Measurements from ENCODE around the gene A1BG. TPM values are rescaled to one million over a fixed set of nuclear protein-coding genes. Genes with fewer than 3 reads are reported as not detected.

The A1BG gene
- total and polyA plus RNA-seq, 2 of the 13 experiments (the other 11 are each of a cell fraction or from before 2014, with no cell fraction given) = 14.7 to 41.4 TPM

DNA sequence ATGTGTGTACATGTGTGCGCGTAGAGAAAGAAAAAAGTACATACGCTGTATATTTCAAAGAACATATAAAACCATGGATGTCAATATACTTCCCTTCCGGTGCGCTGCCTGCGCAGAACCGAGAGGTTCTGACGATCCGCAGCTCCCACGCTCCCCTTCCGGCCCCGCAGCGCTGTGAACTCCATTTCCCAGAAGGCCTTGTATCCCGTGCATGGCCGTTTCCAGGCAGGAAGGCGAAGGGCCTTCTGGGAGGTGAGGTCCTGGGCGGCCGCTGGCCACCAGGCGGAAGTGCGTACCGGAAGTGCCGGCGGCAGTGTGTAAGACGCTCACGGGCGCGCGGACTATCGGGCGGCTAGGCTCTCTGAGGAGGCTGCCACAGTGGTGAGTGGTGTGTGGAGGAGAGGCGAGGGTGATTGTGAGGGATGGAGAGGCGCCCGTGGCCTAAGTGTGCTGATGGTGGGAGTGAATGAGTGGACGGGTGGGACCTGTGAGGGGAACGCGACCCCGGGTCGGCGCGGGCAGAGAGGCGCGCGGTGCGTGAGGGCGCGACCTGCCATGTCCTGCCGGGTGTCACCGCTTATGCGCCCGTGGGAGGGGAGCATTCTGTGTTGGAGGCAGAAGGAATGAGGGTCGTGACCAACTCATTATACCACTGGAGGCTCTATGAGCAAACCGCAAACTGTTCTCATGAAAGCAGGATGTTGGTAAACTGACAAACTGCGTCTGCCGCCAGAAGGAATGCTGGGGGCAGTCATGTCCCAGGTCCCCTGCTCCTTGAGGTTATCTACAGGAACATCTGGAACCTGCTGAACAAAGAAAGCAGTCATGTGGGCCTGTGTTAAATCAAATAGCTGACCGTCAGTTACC is 48.0 kb downstream of the A1BG start, which contains the start of gene ERVK3-1 (continued):
- TF ChIP-seq, protein P1, sequence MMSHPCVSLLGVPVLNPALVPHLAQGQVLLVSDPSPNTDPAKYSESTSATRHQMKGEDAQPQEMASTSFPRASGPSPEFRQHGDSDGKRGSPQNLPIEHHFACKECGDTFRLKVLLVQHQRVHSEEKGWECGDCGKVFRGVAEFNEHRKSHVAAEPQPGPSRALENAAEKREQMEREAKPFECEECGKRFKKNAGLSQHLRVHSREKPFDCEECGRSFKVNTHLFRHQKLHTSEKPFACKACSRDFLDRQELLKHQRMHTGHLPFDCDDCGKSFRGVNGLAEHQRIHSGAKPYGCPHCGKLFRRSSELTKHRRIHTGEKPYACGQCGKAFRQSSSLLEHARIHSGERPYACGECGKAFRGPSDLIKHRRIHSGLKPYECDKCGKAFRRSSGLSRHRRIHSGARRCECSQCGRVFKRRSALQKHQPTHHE (CRISPR knock-in tag; IDR thresholded peaks at IDR 0.05; ENCODE audit: borderline replicate concordance) = no peak
- TF ChIP-seq TBX3 (IDR thresholded peaks at IDR 0.05; ENCODE audit: borderline replicate concordance) (no peak), MTA3 (CRISPR knock-in tag; IDR thresholded peaks at IDR 0.05) (no peak), ZNF614 (CRISPR knock-in tag; IDR thresholded peaks at IDR 0.05; ENCODE audit: borderline replicate concordance) (peak; percentile 61; the same call in 1 of the 2 replicates), ZNF678 (CRISPR knock-in tag; IDR thresholded peaks at IDR 0.05) (no peak), ZBTB8A (CRISPR knock-in tag; IDR thresholded peaks at IDR 0.05; ENCODE audit: borderline replicate concordance, low read depth) (no peak), ZMAT3 (CRISPR knock-in tag; conservative IDR thresholded peaks at IDR 0.05) (no peak), YY1 (IDR thresholded peaks at IDR 0.05; ENCODE audit: insufficient read depth, insufficient replicate concordance, low read depth, low read length) (peak; percentile 86), GATAD1 (CRISPR knock-in tag; IDR thresholded peaks at IDR 0.05) (peak; percentile 95), HDAC6 (IDR thresholded peaks at IDR 0.05; ENCODE audit: low read depth, low read length) (no peak), PHF8 (CRISPR knock-in tag; IDR thresholded peaks at IDR 0.05) (peak; percentile 92), NFIB (CRISPR knock-in tag; IDR thresholded peaks at IDR 0.05; ENCODE audit: borderline replicate concordance) (no peak), ZNF33A (CRISPR knock-in tag; IDR thresholded peaks at IDR 0.05; ENCODE audit: borderline replicate concordance) (no peak), EHMT2 (IDR thresholded peaks at IDR 0.05; ENCODE audit: borderline replicate concordance, low read depth, low read length) (no peak), ZNF564 (CRISPR knock-in tag; IDR thresholded peaks at IDR 0.05) (no peak), ZNF605 (CRISPR knock-in tag; IDR thresholded peaks at IDR 0.05) (0 out of 2 replicates have a peak, but pooled peaks have one; percentile 22)
- TF ChIP-seq, protein P2, sequence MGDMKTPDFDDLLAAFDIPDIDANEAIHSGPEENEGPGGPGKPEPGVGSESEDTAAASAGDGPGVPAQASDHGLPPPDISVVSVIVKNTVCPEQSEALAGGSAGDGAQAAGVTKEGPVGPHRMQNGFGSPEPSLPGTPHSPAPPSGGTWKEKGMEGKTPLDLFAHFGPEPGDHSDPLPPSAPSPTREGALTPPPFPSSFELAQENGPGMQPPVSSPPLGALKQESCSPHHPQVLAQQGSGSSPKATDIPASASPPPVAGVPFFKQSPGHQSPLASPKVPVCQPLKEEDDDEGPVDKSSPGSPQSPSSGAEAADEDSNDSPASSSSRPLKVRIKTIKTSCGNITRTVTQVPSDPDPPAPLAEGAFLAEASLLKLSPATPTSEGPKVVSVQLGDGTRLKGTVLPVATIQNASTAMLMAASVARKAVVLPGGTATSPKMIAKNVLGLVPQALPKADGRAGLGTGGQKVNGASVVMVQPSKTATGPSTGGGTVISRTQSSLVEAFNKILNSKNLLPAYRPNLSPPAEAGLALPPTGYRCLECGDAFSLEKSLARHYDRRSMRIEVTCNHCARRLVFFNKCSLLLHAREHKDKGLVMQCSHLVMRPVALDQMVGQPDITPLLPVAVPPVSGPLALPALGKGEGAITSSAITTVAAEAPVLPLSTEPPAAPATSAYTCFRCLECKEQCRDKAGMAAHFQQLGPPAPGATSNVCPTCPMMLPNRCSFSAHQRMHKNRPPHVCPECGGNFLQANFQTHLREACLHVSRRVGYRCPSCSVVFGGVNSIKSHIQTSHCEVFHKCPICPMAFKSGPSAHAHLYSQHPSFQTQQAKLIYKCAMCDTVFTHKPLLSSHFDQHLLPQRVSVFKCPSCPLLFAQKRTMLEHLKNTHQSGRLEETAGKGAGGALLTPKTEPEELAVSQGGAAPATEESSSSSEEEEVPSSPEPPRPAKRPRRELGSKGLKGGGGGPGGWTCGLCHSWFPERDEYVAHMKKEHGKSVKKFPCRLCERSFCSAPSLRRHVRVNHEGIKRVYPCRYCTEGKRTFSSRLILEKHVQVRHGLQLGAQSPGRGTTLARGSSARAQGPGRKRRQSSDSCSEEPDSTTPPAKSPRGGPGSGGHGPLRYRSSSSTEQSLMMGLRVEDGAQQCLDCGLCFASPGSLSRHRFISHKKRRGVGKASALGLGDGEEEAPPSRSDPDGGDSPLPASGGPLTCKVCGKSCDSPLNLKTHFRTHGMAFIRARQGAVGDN (CRISPR knock-in tag; IDR thresholded peaks at IDR 0.05) = peak; percentile 85
- TF ChIP-seq, protein P3, sequence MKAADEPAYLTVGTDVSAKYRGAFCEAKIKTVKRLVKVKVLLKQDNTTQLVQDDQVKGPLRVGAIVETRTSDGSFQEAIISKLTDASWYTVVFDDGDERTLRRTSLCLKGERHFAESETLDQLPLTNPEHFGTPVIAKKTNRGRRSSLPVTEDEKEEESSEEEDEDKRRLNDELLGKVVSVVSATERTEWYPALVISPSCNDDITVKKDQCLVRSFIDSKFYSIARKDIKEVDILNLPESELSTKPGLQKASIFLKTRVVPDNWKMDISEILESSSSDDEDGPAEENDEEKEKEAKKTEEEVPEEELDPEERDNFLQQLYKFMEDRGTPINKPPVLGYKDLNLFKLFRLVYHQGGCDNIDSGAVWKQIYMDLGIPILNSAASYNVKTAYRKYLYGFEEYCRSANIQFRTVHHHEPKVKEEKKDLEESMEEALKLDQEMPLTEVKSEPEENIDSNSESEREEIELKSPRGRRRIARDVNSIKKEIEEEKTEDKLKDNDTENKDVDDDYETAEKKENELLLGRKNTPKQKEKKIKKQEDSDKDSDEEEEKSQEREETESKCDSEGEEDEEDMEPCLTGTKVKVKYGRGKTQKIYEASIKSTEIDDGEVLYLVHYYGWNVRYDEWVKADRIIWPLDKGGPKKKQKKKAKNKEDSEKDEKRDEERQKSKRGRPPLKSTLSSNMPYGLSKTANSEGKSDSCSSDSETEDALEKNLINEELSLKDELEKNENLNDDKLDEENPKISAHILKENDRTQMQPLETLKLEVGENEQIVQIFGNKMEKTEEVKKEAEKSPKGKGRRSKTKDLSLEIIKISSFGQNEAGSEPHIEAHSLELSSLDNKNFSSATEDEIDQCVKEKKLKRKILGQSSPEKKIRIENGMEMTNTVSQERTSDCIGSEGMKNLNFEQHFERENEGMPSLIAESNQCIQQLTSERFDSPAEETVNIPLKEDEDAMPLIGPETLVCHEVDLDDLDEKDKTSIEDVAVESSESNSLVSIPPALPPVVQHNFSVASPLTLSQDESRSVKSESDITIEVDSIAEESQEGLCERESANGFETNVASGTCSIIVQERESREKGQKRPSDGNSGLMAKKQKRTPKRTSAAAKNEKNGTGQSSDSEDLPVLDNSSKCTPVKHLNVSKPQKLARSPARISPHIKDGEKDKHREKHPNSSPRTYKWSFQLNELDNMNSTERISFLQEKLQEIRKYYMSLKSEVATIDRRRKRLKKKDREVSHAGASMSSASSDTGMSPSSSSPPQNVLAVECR (CRISPR knock-in tag; IDR thresholded peaks at IDR 0.05; ENCODE audit: borderline replicate concordance) = peak; percentile 98
- TF ChIP-seq, protein P4, sequence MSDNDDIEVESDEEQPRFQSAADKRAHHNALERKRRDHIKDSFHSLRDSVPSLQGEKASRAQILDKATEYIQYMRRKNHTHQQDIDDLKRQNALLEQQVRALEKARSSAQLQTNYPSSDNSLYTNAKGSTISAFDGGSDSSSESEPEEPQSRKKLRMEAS (IDR thresholded peaks at IDR 0.05) = peak; percentile 85
